CD4-positive, alpha-beta T cell treated with Interleukin-21 for 1 hour (primary cell): ENCODE measurements around the gene XPNPEP3.
"Not testable (repeated sequence)": the region's sequence is repeated elsewhere in the genome, so short reads cannot be mapped to it uniquely, and the experiment has no call there.

Source experiments
- DNase-seq: peaks from one replicate; pipeline ENCODE4 v3.0.0-alpha.2; 2020

XPNPEP3 gene

GRCh38 chr22:40862013-40862412 is 5.1 kb downstream of the XPNPEP3 start, which contains the start of gene DNAJB7:
DNAJB7 (minus strand) TSS chr22:40862113; CDS start chr22:40861994, 119 bp downstream.
- no peak for DNase-seq

- no peak for DNase-seq
Observed at GRCh38 chr22:40862537-40862936, 5.6 kb downstream of the XPNPEP3 start.

GRCh38 chr22:40867109-40867508 is 10.2 kb downstream of the XPNPEP3 start:
- DNase-seq = no peak

- DNase-seq = not testable (repeated sequence)
Observed at GRCh38 chr22:40868379-40868778, 11.4 kb downstream of the XPNPEP3 start.

- no peak for DNase-seq
Observed at GRCh38 chr22:40874016-40874415, 17.1 kb downstream of the XPNPEP3 start.

GRCh38 chr22:40875111-40875510 is 18.2 kb downstream of the XPNPEP3 start:
- DNase-seq = no peak

GRCh38 chr22:40876907-40877306 is 20.0 kb downstream of the XPNPEP3 start:
- no peak for DNase-seq

GRCh38 chr22:40877488-40877887 is 20.5 kb downstream of the XPNPEP3 start:
- DNase-seq = no peak

- no peak for DNase-seq
Observed at GRCh38 chr22:40878922-40879321, 22.0 kb downstream of the XPNPEP3 start.

GRCh38 chr22:40889116-40889515 is 32.2 kb downstream of the XPNPEP3 start:
- no peak for DNase-seq

GRCh38 chr22:40890881-40891280 is 33.9 kb downstream of the XPNPEP3 start:
- no peak for DNase-seq

- no peak for DNase-seq
Observed at GRCh38 chr22:40894417-40894816, 37.5 kb downstream of the XPNPEP3 start.

- DNase-seq = peak; percentile 64
Observed at GRCh38 chr22:40898850-40899357, 42.0 kb downstream of the XPNPEP3 start.

GRCh38 chr22:40904101-40904500 is 47.2 kb downstream of the XPNPEP3 start:
- no peak for DNase-seq

GRCh38 chr22:40908895-40909294 is 51.9 kb downstream of the XPNPEP3 start:
- DNase-seq = no peak

GRCh38 chr22:40911772-40912171 is 54.8 kb downstream of the XPNPEP3 start:
- DNase-seq = no peak

GRCh38 chr22:40912987-40913386 is 56.0 kb downstream of the XPNPEP3 start:
- DNase-seq = not testable (repeated sequence)

GRCh38 chr22:40919446-40919845 is 62.5 kb downstream of the XPNPEP3 start:
- DNase-seq = no peak

- no peak for DNase-seq
Observed at GRCh38 chr22:40920526-40920925, 63.6 kb downstream of the XPNPEP3 start.

GRCh38 chr22:40922484-40923303 is 65.7 kb downstream of the XPNPEP3 start:
- DNase-seq = peak; percentile 80

GRCh38 chr22:40928657-40929056 is 71.7 kb downstream of the XPNPEP3 start:
- no peak for DNase-seq

GRCh38 chr22:40932396-40932795 is 75.4 kb downstream of the XPNPEP3 start:
- DNase-seq = no peak

- no peak for DNase-seq
Observed at GRCh38 chr22:40939202-40939601, 82.3 kb downstream of the XPNPEP3 start.

- peak; percentile 99 for DNase-seq
Observed at GRCh38 chr22:40950962-40951794, 94.2 kb downstream of the XPNPEP3 start, which contains the start of gene RBX1. RBX1 (plus strand) TSS chr22:40951378; CDS start chr22:40951399, 21 bp downstream.
